Measurements from ENCODE around the gene DLG1.

DLG1 gene

DNA sequence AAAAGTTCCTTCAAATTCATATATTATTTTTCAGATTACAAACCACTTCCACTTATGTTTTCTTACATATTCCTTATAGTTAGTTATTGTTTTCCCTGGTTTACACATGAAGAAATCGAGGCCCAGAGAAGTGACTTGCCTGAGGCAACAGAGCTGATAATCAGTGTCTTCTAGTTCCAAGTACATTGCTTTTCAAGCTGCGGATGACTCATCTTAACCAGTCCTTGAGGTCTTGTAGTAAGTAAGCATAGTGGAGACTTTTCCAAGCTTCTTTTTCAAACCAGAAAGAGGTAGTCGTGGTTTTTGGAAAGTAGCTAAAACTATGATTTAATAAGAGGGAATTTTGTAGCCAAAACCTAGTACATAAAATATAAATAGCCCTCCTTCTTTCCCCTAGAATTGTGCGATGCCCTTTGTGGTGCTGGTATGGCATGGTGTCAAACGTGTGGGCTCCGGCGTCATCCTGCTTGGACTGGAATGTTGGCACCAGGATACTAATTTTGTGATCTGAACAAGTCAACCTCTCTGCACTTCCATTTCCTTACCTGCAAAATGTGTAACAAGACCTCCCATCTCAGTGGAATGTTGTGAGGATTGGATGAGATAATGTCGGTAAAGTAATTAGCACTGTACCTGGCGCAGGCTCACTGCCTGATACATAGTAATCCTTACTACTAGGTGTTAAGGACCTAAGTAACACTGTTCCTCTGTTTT lies 19.0 kb upstream of the DLG1 start:
- no peak for FAIRE-seq

- no peak for FAIRE-seq
These were observed 14.0 kb upstream of the DLG1 start for GRCh38 chr3:197312431-197312830.

- no peak for FAIRE-seq
These were observed 13.2 kb upstream of the DLG1 start for GRCh38 chr3:197311591-197311990.

- FAIRE-seq, result no peak
These were observed 11.3 kb upstream of the DLG1 start for GRCh38 chr3:197309528-197310361.

GRCh38 chr3:197308591-197308990 lies 10.2 kb upstream of the DLG1 start:
- FAIRE-seq, result no peak

- no peak for FAIRE-seq
These were observed 8.1 kb upstream of the DLG1 start for GRCh38 chr3:197306374-197307086.

GRCh38 chr3:197305854-197306253 lies 7.4 kb upstream of the DLG1 start:
- FAIRE-seq, result no peak

- FAIRE-seq, result no peak
These were observed 5.0 kb upstream of the DLG1 start for GRCh38 chr3:197303452-197303851.

DNA sequence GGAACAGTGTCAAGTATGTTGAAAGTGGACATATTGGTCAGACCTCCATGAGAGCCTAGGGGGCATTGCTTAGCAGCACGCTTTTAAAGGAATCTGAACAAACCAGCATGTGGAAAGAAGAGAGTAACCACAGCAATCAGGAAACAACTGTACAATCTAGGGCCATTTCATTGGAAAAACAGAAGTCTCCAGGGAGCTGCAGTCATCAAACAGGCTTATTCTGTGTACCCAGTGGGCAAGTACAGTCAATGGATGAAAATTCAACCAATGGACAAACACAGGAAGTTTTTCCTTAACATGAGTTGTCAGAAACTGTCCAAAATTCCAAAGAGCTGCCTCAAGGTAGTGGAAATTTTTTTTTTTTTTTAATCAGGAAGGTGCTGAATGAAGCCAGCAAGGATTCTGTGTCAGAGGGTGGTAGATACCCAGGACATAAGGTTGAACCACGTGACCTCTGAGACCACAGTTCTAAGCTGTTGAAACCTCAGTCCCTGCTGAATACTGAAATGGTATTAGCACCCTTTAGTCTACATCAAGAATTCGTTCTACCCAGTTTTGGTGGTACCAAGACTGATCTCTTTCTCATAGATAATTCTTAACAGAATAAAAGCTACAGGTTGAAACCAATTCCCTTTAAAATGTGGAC lies 4.4 kb upstream of the DLG1 start:
- no peak for FAIRE-seq

DNA sequence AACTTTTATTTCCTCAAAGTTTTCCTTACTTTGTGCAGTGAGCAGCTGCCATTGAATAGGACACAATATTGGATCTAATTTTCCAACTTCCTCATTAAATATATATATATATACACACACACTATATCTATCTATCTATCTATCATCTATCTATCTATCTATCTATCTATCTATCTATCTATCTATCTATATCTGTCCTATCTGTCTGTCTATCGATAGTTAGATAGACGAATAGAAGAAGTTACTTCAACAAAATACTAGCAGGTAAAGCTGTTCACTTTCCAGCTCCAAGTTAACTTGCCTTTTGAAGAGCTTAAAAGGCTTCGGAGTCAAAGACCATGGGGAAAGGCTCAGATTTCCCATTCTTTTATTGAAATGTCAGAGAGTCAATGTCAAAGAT lies 3.6 kb upstream of the DLG1 start:
- FAIRE-seq, result no peak

DNA sequence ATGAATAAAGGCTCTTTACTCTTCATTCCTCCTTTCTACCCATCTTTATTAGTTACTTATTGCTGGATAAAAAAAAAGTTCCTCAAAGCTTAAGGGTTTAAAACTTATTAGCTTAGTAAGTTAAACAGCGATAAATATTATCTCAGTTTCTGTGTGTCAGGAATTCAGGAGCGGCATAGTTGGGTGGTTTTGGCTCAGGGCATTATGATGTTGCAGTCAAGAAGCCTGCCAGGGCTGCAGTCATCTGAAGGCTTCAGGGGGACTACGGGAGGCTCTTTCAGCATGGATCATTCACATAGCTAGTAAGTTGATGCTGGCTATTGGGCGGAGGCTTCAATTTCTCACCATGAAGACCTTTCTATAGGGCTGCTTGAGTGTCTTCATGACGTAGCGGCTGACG lies 1.9 kb upstream of the DLG1 start:
- FAIRE-seq, result no peak

DNA sequence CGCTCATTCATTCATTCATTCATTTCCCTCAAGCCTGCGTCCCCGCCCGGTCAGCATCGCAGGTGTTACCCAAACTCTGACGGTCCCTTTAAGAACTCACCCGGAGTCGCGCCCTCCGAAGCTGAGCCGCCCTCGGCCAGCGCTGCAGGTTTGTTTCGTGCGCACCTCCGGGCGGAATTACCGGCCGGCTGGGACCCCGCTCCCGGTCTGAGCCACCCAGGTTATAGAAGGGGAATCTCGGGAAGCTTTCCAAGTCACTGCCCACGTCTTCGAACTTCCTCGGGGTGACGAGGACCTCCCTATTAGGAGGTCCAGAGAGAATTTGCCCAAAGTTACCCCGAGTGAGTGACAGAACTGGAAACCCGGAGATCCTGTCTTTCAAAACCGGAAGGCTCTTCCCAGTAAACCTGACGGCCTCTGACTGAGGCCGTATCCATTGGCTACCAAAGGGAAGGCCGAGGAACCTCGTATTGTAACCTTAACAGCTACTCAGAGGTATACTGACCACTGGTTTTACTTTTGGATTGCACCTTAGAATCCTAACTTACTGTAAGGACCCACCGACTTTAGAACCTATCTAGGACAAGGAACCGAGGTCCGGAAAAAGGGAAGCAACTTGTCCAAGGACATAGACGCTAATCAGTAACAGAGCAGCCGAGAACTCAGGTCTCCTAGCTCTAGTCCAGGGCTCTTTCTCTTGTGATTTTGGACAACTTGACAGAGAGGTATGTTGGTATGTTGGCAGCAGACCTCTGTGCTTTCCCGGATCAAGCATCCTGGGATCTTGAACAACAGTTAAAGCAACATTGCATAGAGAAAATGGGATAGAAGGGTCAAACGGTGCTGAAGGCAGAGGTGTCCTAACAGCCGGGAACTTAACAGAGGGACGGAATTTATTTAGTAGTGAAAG lies 788 bp upstream of the DLG1 start:
- FAIRE-seq, result no peak

GRCh38 chr3:197297476-197298340 lies 704 bp downstream of the DLG1 start:
- FAIRE-seq, result no peak

DNA sequence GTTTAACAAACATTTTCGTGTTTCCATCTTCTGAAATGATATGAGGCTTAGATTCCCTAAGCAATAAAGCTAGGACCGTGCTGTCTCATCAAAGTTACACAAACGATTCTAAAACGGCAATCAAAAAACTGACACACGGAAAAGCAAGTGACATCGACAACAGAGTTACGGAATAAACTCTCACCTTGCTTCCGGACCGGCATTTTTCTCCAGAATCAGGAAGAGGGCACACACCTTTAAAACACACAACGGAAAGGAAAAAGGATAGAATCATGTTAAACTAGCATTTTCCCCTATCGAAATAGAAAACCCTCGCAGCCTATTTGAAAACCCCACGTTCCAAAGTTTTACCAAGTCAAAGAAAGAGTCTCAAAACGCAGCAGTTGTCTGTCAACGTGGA lies 1.4 kb downstream of the DLG1 start:
- no peak for FAIRE-seq

- FAIRE-seq, result no peak
These were observed 1.9 kb downstream of the DLG1 start for GRCh38 chr3:197296545-197296944.

DNA sequence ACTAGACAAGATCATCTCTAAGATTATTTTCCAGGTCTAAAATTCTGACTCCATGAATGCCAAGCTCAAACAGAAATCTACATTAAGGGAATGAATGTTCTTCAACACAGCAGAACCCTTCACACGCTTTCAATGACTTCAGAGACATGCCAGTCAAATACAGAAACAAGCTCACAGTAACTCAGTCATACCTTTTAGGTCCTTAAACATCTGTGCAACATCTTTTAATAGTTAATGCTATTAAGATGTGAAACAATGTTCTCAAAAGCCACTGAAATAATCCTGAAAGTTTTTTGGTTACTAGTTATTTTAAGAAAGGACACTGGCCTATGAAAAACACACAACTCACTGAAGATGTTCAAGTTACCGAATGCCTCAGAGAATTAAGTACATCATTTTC lies 2.5 kb downstream of the DLG1 start:
- FAIRE-seq, result no peak

DNA sequence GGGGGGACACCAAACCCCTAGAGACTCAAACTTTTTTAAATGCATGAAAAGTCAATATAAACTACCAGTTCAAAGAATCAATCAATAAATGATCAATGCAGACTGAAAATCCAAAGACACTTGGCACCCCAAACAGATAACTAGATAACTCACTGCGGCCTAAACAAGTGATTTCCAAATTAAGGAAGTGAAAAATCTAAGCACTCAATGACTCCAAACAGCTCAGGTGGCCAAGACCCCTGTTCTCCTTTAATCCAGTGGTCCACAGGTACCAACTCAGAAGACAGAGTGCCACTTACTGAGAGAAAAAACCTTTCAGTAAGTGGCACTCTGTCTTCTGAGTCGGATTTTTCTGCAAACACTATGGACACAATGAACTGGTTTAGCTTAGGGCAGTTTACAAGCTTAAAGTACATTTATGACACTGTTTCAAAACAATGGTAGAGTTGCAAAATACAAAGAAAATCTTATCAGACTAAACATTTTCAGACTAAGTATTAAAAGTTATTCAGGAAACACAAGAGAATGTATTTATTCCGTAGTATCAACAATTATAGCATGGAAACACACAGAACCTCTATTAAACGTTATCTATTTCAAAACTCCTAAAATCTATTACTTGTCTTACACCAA lies 4.7 kb downstream of the DLG1 start:
- no peak for FAIRE-seq

GRCh38 chr3:197292648-197293047 lies 5.8 kb downstream of the DLG1 start:
- FAIRE-seq, result no peak

- FAIRE-seq, result no peak
These were observed 6.2 kb downstream of the DLG1 start for GRCh38 chr3:197292083-197292646.

- FAIRE-seq, result no peak
These were observed 8.7 kb downstream of the DLG1 start for GRCh38 chr3:197289726-197290125.
